ENCODE measurements around the gene LRRC49.

LRRC49 gene

DNA sequence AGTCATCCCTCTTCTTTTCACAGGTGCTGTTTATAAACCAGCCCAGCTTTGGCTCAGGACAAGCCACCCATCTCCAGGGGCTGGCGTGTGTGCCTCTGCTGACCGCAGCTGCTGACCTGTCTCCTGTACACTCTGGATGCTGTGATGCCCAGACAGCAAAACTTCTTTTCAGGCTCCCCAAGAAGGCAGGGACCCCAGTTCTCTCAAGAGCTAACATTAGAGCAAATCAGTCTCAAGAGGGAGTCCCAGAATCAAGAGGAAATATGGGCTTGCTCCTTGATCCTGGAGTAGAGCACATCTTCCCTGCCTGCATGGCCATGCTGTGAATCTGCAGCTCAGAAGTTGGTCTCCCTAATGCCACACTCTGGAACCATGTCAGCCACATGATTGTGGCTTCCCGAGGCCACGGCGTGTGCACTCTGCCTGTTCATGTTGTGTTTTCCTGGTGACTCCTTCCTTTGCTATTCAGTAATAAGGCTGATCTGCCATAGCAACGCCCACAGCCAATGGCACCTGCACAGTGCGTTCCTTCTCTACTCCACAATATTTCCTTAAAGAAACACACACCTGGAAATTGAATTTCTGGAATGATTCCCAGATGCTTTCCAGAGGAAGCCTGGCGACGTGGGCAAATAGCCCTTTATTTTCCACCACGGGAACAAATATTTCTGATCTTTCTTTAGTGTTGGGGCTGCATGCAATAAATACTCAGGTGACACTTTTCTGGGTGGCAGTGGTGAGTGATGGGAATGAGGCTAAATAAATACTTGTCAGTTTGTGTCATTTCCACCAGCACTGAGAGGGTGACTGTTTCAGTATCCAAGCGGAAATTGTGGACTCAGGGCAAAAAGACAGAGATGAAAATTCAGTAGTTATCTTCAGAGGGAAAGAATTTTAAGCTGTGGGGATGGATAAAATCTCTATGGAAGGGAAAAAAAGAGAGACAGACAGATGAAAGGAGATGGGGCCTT is 200.7 kb downstream of the LRRC49 start:
- Mint-ChIP-seq H3K4me1 (ENCODE audit: low read depth) (no peaks in the 10 kb centered on the region), H3K36me3 (ENCODE audit: low read depth) (no peaks in the 10 kb centered on the region), H3K4me3 (no peak overlapping the region), H3K27me3 (no peaks in the 10 kb centered on the region), H3K27ac (no peak overlapping the region), H3K9me3 (no peaks in the 10 kb centered on the region)
- intact Hi-C loops (cut with micrococcal nuclease), result no loop called here

GRCh38 chr15:71094137-71094536 is 201.5 kb downstream of the LRRC49 start:
- H3K4me1 Mint-ChIP-seq (ENCODE audit: low read depth), result no peaks in the 10 kb centered on the region
- no peak overlapping the region for H3K27ac Mint-ChIP-seq
- no peaks in the 10 kb centered on the region for H3K27me3 Mint-ChIP-seq
- no peaks in the 10 kb centered on the region for H3K9me3 Mint-ChIP-seq
- no peaks in the 10 kb centered on the region for H3K36me3 Mint-ChIP-seq (ENCODE audit: low read depth)
- intact Hi-C loops (cut with micrococcal nuclease), result no loop called here
- H3K4me3 Mint-ChIP-seq, result no peak overlapping the region

GRCh38 chr15:71096676-71097075 is 204.1 kb downstream of the LRRC49 start:
- Mint-ChIP-seq H3K9me3 (no peaks in the 10 kb centered on the region), H3K4me3 (no peak overlapping the region), H3K27me3 (no peaks in the 10 kb centered on the region), H3K4me1 (ENCODE audit: low read depth) (no peaks in the 10 kb centered on the region), H3K36me3 (ENCODE audit: low read depth) (no peaks in the 10 kb centered on the region), H3K27ac (no peak overlapping the region)
- intact Hi-C loops (cut with micrococcal nuclease), result no loop called here

GRCh38 chr15:71097890-71098289 is 205.3 kb downstream of the LRRC49 start:
- H3K9me3 Mint-ChIP-seq, result no peaks in the 10 kb centered on the region
- H3K4me1 Mint-ChIP-seq (ENCODE audit: low read depth), result no peaks in the 10 kb centered on the region
- no peak overlapping the region for H3K4me3 Mint-ChIP-seq
- no peak overlapping the region for H3K27ac Mint-ChIP-seq
- H3K36me3 Mint-ChIP-seq (ENCODE audit: low read depth), result no peaks in the 10 kb centered on the region
- intact Hi-C loops (cut with micrococcal nuclease), result no loop called here
- H3K27me3 Mint-ChIP-seq, result no peaks in the 10 kb centered on the region

GRCh38 chr15:71098920-71099319 is 206.3 kb downstream of the LRRC49 start:
- Mint-ChIP-seq H3K27ac (no peak overlapping the region), H3K9me3 (no peaks in the 10 kb centered on the region), H3K36me3 (ENCODE audit: low read depth) (no peaks in the 10 kb centered on the region), H3K27me3 (peaks cover 1% of the 10 kb centered on the region), H3K4me3 (no peak overlapping the region), H3K4me1 (ENCODE audit: low read depth) (no peaks in the 10 kb centered on the region)
- intact Hi-C loops (cut with micrococcal nuclease), result no loop called here
